GM12878 (cell line): ENCODE results near the gene MEF2D. TPM values are rescaled to one million over a fixed set of nuclear protein-coding genes. Genes with fewer than 3 reads are reported as not detected.

Experiments used
- BHLHE40 ChIP-seq, 2 experiments: fragments of 450-650 bp in 1 of 2; IDR thresholded peaks; 2 replicates each; pipeline ENCODE4 v1.6.1; 2011 to 2017; ENCODE audit warnings: low read depth in 2 of 2, borderline replicate concordance in 1 of 2, improper control_type of control experiment in 1 of 2, low read length in 1 of 2, mild to moderate bottlenecking in 1 of 2
- CHD4 ChIP-seq: fragments of 200-600 bp; sonication (generic); IDR thresholded peaks from 2 replicates; pipeline ENCODE4 v1.6.1; 2016; ENCODE audit warnings: mild to moderate bottlenecking
- GATAD2B ChIP-seq: fragments of 450-650 bp; conservative IDR thresholded peaks from 2 replicates; pipeline ENCODE4 v1.6.1; 2017; ENCODE audit warnings: low read depth, mild to moderate bottlenecking, moderate library complexity
- IRF5 ChIP-seq: fragments of 450-650 bp; IDR thresholded peaks from 2 replicates; pipeline ENCODE4 v1.6.1; 2017; ENCODE audit warnings: borderline replicate concordance
- KAT2A ChIP-seq: conservative IDR thresholded peaks from 2 replicates; pipeline ENCODE4 v1.6.1; 2011; ENCODE audit warnings: low read depth, low read length; ENCODE audit not compliant: control insufficient read depth
- MYC ChIP-seq: IDR thresholded peaks from 2 replicates; pipeline ENCODE4 v1.6.1; 2011; ENCODE audit warnings: mild to moderate bottlenecking, low read length, moderate library complexity, inconsistent platforms; ENCODE audit not compliant: insufficient read depth, insufficient replicate concordance, insufficient read length, severe bottlenecking
- NBN ChIP-seq: fragments of 450-650 bp; IDR thresholded peaks from 2 replicates; pipeline ENCODE4 v1.6.1; 2016
- NFYA ChIP-seq: IDR thresholded peaks from 2 replicates; pipeline ENCODE4 v1.6.1; 2011; ENCODE audit warnings: low read depth, mild to moderate bottlenecking, low read length, improper control_type of control experiment, borderline replicate concordance
- PAX5 ChIP-seq: IDR thresholded peaks from 2 replicates; pipeline ENCODE4 v1.6.1; 2011; ENCODE audit warnings: low read depth, low read length, borderline replicate concordance
- POU2F2 ChIP-seq: IDR thresholded peaks from 3 replicates; pipeline ENCODE4 v1.6.1; 2011; ENCODE audit warnings: low read depth, mild to moderate bottlenecking, low read length, borderline replicate concordance
- RELA ChIP-seq: fragments of 450-650 bp; IDR thresholded peaks from 2 replicates; pipeline ENCODE4 v1.8.0; 2014; ENCODE audit warnings: borderline replicate concordance; ENCODE audit not compliant: partially characterized antibody
- REST ChIP-seq: IDR thresholded peaks from 2 replicates; pipeline ENCODE4 v1.6.1; 2012; ENCODE audit warnings: mild to moderate bottlenecking, low read depth, low read length
- SPI1 ChIP-seq: IDR thresholded peaks from 2 replicates; pipeline ENCODE4 v1.6.1; 2011; ENCODE audit warnings: low read depth, mild to moderate bottlenecking, low read length, moderate library complexity, borderline replicate concordance; ENCODE audit not compliant: insufficient read depth
- SUZ12 ChIP-seq: fragments of 200-600 bp; sonication (generic); IDR thresholded peaks from one replicate; pipeline ENCODE4 v1.6.1; 2018; ENCODE audit warnings: antibody characterized with exemption, mild to moderate bottlenecking; ENCODE audit not compliant: unreplicated experiment
- ZNF24 ChIP-seq: fragments of 450-650 bp; IDR thresholded peaks from 2 replicates; pipeline ENCODE4 v1.6.1; 2017; ENCODE audit warnings: antibody characterized with exemption, mild to moderate bottlenecking
- ZSCAN29 ChIP-seq: fragments of 450-650 bp; IDR thresholded peaks from 2 replicates; pipeline ENCODE4 v1.6.1; 2017; ENCODE audit warnings: mild to moderate bottlenecking, moderate library complexity
- polyA plus RNA-seq, 11 experiments: library from polyadenylated mRNA; depleted of rRNA in 4 of 11; unstranded in 6 of 11; stranded (reverse) in 5 of 11; fragments of >200 nt; fragmentation: Nextera tagmentation in 4 of 11; fragmentation: Illumina TruSeq in 1 of 11; extraction: Ambion mirVana in 4 of 11; extraction: Trizol in 1 of 11; gene quantifications; 1 replicate in 1 of 11; 2 replicates in 10 of 11; pipeline versions ENCODE4 v1.2.1 to v1.2.3, GENCODE V29; 2011 to 2016; ENCODE audit warnings: inconsistent platforms in 2 of 11, missing spikeins in 2 of 11, low read depth in 1 of 11
- total RNA-seq, 4 experiments: library from RNA; depleted of rRNA in 3 of 4; stranded (reverse); fragments of >200 nt in 3 of 4; fragmentation: Illumina TruSeq in 1 of 4; extraction: Trizol in 1 of 4; gene quantifications; 2 replicates each; pipeline versions ENCODE4 v1.2.1 to v1.2.3, GENCODE V29; 2013 to 2021
- TF ChIP-seq, protein P1 (sequence below): fragments of 450-650 bp; IDR thresholded peaks from 2 replicates; pipeline ENCODE4 v1.6.1; 2016; ENCODE audit warnings: mild to moderate bottlenecking
- TF ChIP-seq, protein P2 (sequence below): fragments of 450-650 bp; formaldehyde crosslinking; IDR thresholded peaks from 2 replicates; pipeline ENCODE4 v1.4.0; 2020; ENCODE audit warnings: mild to moderate bottlenecking, moderate library complexity

MEF2D gene
- total and polyA plus RNA-seq, 10 of the 15 experiments (the other 5 are each of a cell fraction or from before 2014, with no cell fraction given) = 0.61 to 53.0 (median 15.2) TPM

- TF ChIP-seq REST (no peak), KAT2A (no peak), RELA (peak; percentile 77), SUZ12 (no peak), MYC (peak; percentile 52), ZNF24 (0 out of 2 replicates have a peak, but pooled peaks have one; percentile 66), NBN (peak; percentile 99), ZSCAN29 (0 out of 2 replicates have a peak, but pooled peaks have one; percentile 3), BHLHE40 (IDR thresholded peaks at IDR 0.05; ENCODE audit: borderline replicate concordance in 1 of 2, low read depth in 2 of 2, low read length in 1 of 2) (peak; percentile 97 to 98), POU2F2 (peak; percentile 99; the same call in 2 of the 3 replicates), SPI1 (no peak), NFYA (peak; percentile 14; the same call in 1 of the 2 replicates), IRF5 (no peak), PAX5 (peak; percentile 82), GATAD2B (peak; percentile 98), CHD4 (no peak)
- TF ChIP-seq, protein P1, sequence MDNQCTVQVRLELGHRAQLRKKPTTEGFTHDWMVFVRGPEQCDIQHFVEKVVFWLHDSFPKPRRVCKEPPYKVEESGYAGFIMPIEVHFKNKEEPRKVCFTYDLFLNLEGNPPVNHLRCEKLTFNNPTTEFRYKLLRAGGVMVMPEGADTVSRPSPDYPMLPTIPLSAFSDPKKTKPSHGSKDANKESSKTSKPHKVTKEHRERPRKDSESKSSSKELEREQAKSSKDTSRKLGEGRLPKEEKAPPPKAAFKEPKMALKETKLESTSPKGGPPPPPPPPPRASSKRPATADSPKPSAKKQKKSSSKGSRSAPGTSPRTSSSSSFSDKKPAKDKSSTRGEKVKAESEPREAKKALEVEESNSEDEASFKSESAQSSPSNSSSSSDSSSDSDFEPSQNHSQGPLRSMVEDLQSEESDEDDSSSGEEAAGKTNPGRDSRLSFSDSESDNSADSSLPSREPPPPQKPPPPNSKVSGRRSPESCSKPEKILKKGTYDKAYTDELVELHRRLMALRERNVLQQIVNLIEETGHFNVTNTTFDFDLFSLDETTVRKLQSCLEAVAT = peak; percentile 93
- TF ChIP-seq, protein P2, sequence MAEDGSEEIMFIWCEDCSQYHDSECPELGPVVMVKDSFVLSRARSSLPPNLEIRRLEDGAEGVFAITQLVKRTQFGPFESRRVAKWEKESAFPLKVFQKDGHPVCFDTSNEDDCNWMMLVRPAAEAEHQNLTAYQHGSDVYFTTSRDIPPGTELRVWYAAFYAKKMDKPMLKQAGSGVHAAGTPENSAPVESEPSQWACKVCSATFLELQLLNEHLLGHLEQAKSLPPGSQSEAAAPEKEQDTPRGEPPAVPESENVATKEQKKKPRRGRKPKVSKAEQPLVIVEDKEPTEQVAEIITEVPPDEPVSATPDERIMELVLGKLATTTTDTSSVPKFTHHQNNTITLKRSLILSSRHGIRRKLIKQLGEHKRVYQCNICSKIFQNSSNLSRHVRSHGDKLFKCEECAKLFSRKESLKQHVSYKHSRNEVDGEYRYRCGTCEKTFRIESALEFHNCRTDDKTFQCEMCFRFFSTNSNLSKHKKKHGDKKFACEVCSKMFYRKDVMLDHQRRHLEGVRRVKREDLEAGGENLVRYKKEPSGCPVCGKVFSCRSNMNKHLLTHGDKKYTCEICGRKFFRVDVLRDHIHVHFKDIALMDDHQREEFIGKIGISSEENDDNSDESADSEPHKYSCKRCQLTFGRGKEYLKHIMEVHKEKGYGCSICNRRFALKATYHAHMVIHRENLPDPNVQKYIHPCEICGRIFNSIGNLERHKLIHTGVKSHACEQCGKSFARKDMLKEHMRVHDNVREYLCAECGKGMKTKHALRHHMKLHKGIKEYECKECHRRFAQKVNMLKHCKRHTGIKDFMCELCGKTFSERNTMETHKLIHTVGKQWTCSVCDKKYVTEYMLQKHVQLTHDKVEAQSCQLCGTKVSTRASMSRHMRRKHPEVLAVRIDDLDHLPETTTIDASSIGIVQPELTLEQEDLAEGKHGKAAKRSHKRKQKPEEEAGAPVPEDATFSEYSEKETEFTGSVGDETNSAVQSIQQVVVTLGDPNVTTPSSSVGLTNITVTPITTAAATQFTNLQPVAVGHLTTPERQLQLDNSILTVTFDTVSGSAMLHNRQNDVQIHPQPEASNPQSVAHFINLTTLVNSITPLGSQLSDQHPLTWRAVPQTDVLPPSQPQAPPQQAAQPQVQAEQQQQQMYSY (CRISPR knock-in tag) = no peak
Measured at GRCh38 chr1:156504821-156505678, 4.5 kb upstream of the MEF2D start (continued).
